Putamen (tissue), 1 donor: ENCODE measurements around the gene MKNK1.
A peak's percentile ranks its signal among the peaks of the same experiment; 100 is the strongest.
"Not testable (repeated sequence)": the region's sequence is repeated elsewhere in the genome, so short reads cannot be mapped to it uniquely, and the experiment has no call there.

Experiments
- DNase-seq: peaks from one replicate; pipeline ENCODE4 v3.0.0-alpha.2; 2016; ENCODE audit warnings: low spot score

Gene MKNK1

GRCh38 chr1:46603858-46604549 lies at the start of gene MKNK1:
MKNK1 (minus strand) TSS chr1:46604268; CDS start chr1:46583327, 20,941 bp downstream.
- DNase-seq = peak; percentile 90

DNA sequence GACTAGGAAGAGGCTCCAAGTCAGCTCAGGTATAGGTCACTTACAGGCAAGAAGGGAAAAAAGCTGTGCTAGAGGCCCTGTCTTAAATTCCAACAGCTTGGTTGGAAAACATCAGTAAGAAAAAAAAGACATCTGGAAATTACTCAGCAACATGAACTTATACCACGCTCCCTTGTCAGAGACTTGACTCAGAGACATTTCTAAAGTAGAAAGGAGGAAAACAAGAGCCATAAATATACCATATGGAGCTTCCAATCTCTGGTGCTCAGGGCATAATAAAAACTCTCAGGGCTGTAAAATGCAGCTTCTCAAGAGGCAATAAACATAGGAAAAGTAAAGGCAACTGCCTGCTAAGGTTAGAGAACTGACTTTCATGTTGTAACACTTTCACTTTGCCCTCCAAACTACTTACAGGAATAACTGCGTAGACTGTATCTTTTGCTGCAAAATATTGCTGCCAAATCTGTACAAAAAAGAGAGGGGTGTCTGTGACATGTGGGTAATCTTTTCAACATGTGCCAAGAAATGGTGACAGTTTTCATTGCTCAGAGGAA lies 49.4 kb upstream of the MKNK1 start:
- DNase-seq = peak; percentile 21

DNA sequence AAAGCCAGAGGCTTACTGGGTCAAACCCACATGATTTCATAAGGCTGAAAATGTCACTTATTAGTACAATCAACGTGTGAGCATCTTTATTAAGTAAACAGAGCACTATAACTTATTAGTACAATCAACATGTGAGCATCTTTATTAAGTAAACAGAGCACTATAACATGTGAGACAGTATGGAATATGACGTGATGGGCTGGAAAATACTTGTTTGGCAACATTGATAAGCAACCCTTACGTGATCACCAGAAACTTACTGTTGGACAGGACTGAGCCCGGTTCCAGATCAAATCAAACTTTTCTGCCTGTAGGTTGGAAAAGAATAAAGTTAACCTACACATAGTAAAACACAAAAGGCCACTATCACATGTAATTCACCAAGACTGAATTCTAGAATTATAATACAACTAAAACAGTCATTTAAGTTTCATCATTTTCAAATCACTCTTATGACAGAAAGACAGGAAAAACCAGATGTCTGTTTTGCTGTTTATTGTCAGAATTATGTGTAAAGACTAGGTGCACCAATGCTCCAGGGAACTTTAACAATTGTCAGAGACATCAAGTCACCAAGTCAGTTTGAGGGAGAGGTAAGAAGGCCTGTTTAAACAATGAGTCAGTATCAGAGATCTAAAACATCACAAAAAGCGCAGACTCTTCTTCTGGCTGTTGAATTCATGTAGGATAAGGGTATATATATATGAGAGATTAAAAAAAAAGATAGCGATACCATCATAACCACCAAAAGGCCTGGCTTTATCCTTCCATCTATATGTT lies 48.4 kb upstream of the MKNK1 start:
- no peak for DNase-seq

GRCh38 chr1:46651152-46651551 lies 47.1 kb upstream of the MKNK1 start:
- DNase-seq = not testable (repeated sequence)

DNA sequence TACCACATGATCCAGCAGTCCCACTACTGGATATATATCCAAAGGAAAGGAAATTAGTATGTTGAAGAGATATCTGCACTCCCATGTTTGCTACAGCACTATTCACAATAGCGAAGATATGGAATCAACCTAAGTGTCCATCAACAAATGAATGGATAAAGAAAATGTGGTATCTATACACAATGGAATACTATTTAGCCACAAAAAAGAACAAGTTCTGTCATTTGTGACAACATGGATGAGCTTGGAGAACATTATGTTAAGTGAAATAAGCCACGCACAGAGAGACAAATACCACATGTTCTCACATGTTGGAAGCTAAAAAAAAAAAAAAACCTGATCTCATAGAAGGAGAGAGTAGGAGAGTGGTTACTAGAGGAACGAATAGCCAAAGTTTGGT lies 46.4 kb upstream of the MKNK1 start:
- no peak for DNase-seq

DNA sequence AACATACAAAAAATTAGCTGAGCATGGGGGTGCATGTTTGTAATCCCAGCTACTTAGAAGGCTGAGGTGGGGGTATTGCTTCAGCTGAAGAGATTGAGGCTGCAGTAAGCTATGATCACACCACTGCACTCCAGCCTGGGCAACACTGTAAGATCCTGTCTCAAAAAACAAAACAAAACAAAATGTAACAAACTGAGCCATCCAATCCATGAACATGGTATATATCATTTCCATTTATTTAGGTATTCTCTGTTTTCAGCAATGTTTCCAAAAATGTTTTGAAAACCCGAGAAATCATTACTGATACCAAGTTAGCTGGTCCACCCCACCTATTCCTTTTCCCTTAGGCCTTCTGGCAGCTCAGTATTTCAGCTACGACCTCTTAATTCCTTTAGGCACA lies 45.7 kb upstream of the MKNK1 start:
- no peak for DNase-seq

DNA sequence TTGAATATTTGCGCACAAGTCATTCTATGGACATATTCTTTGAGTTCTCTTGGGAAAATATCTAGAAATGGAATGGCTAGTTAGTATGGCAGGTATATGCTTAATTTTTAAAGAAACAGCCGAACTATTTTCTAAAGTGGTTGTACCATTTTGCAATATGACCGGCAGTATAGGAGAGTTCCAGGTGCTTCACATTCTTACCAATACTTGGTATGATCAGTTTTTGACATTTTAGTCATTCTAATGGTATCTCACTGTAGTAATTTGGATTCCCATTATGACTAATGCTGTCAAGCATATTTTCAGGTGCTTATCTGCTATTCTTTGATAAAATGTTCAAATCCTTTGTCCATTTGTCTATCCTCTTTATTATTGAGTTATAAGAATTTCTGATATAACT lies 43.5 kb upstream of the MKNK1 start:
- DNase-seq = no peak

GRCh38 chr1:46646844-46647243 lies 42.8 kb upstream of the MKNK1 start:
- no peak for DNase-seq

DNA sequence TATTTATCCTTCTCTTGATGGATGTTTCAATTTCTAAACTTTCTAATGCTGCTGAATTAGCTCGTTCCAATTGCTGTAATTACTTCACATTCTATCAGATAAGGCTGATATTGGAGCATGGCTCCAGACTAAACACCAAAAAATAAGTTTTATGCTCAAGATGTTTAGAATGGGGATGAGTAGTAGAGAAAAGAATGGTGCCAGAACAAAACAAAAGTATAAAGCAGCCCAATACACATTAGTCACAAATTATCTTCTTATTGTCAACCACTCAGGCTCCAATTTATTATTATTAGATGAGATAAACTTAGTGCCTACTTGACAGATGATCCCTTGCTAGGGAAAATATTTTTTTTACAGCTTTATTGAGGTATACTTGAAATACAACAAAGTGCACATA lies 42.3 kb upstream of the MKNK1 start:
- no peak for DNase-seq

GRCh38 chr1:46645815-46646214 lies 41.7 kb upstream of the MKNK1 start:
- no peak for DNase-seq

DNA sequence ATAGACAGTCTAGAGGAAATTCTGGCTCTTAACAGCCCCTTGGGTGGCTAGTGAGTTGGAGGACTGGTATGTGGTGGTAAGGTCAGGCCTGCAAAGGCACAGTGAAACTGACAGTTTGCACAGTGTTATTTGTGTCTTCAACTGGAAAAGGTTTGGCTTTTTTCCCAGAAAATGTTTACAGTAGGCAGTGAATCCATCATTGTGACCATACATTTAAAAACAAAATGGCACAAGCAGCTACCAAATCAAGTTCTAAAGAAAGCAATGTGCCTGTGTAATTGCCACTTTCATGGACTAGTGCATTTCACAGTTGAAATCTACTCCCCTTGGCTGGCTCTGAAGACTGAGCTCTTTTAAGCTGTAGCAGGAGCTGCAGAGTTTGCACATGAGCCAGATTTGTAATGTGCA lies 39.3 kb upstream of the MKNK1 start:
- no peak for DNase-seq

DNA sequence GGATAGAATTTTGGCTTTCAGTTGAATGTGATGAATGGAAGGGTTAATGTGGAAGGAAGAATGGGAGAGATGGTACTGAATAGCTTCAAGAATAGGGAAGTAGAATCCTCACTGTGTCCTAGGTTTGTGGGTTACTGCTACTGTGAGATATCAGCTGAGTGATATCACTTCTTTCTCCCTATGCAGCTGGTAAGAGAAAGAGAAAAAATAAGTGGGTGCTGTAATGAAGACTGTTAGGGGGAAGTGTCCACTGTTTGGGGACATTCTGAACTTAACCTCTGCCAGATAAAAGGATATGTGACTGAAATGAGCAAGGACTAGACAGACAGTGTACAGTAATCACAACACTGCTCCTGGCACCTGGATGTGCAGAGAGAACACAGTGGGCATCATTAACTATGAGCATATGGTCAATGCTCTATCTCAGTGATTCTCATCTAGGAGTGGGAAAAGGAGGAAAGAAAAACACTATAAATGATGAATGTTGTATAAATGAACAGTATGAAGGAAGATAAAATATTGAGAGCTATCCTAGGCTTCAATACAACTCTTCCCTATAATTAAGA lies 38.1 kb upstream of the MKNK1 start:
- DNase-seq = no peak

- no peak for DNase-seq
These were observed 35.5 kb upstream of the MKNK1 start for GRCh38 chr1:46639547-46639946.

GRCh38 chr1:46638921-46639320 lies 34.9 kb upstream of the MKNK1 start:
- DNase-seq = no peak

DNA sequence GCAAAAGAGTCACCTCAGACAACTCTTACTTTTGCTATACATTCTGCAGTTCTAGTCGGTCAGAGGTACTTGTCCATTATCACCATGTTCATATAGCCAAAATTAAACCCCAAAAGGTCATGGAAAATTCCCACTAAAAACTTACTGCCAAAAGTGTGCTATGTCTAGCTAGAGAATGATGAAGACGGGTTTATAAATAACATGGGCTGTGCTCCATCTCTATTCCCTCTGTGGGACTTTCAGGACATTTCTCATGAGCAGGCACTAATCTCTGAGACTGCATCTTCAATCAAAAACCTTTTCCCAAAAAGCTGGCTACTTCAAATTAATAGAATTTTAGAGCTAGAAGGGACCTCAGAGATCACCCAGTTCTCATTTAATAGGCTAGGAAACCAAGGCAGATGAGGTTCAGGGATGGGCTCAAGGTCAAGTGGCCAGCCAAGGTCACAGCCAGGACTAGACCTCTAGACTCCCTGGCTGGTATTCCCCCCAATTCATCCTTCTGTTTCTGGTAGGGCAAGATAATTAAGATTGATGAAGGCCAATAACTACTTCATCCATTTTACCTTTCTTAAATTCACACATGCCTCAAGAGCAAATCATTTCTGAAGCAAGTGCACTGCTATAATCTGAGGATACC lies 33.5 kb upstream of the MKNK1 start:
- no peak for DNase-seq

GRCh38 chr1:46635205-46635604 lies 31.1 kb upstream of the MKNK1 start:
- no peak for DNase-seq

DNA sequence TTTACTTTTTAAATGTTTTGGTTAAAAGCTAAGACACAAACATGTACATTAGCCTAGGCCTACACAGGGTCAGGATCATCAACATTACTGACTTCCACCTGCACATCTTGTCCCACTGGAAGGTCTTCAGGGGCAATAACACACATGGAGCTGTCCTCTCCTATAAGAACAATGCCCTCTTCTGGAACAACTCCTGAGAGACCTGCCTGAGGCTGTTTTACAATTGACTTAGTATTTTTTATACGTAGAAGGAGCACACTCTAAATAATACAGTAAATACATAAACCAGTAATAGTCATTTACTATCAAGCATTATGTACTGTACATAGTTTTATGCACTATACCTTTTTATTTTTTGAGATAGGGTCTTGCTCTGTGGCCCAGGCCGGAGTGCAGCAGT lies 26.7 kb upstream of the MKNK1 start:
- no peak for DNase-seq

- DNase-seq = no peak
These were observed 19.9 kb upstream of the MKNK1 start for GRCh38 chr1:46623743-46624644.

DNA sequence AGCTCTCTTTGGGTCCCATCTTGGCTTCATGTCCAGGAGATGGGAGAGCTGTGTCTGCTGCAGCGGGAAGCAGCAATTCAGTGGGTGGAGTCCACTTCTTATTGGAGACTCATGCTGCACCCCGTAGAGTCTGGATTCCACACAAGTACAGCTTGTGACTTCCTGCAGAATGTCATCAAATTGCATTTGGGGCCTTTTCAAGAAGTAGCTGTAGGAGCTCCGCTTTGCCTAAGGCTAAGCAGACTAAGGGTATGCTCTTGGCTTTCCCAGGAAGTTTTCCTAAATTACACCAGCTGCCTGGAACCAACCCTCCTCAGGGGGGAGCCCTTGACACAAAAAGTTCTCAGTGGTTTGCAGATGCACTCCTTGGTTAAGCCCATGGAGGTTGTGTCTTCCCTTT lies 18.3 kb upstream of the MKNK1 start:
- DNase-seq = no peak

DNA sequence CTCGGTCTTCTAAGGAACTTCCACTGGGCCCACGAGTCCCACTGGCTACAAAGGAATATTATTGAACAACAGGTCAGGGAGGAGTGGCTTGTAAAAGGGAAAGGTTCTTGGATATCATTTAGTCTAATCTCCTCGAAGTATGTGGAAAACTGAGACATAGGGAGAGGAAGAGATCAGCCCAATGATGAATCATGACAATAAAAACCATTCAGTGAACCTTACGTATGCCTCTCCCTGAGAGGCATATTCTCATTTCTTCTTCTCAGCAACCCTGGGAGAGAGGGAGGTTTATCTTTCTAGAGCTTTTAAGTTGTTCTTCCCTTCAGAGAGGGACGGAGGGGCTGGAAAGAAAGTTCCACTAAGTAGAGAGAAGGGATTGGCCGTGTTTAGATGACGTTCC lies 17.9 kb upstream of the MKNK1 start:
- DNase-seq = no peak

DNA sequence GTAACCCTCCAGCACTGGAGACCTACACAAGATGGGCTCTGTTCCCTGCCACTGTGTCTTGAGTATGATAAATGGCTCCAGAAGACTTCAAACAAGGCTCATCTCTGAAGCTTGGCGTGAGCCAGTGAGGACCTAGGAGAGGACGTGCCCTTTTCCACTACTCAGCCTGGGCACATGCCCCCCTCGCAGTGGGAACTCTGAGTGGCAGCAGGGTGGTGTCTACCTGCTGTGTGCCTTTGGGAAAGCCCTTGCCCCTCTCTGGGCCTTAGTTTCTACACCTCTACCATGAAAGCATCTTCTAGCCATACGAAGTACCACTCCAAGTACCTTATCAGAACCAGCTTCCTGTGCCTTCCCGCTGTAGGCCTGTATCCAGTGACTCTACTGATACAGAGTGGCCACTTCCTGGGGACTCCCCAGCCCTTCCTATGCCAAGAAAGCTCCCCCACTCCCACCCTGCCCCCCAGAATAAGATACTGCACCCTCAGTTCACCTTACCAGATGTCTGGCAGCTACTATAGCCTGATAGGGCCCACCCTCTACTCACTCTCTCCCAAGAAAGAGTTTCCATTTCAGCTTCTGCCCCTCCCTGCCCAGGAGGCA lies 15.7 kb upstream of the MKNK1 start:
- no peak for DNase-seq
